Measurements from ENCODE around the gene TLR4. TPM values are rescaled to one million over a fixed set of nuclear protein-coding genes. Genes with fewer than 3 reads are reported as not detected.

Gene TLR4
- total RNA-seq, 1 experiment from 2014 or later: 0.07 TPM

- Histone ChIP-seq H2BK15ac (ENCODE audit: low read depth, low read length) (no peak overlapping the region), H2BK120ac (ENCODE audit: low read depth, low read length, poor library complexity, severe bottlenecking) (no peak overlapping the region), H3K4me2 (ENCODE audit: insufficient read depth, insufficient read length, low read length) (no peak overlapping the region), H4K5ac (ENCODE audit: insufficient read length, low read depth, low read length) (no peak overlapping the region), H3K79me2 (ENCODE audit: insufficient read depth, low read length) (no peaks in the 10 kb centered on the region), H2BK20ac (ENCODE audit: low read depth, low read length, poor library complexity, severe bottlenecking) (no peak overlapping the region), H2AK5ac (ENCODE audit: insufficient read length, low read length) (no peak overlapping the region), H3K18ac (ENCODE audit: insufficient read length, low read depth, low read length) (no peak overlapping the region), H3K27me3 (ENCODE audit: insufficient read depth, low read length) (peaks cover 2% of the 10 kb centered on the region; the same call in 1 of the 2 replicates), H3K27ac (ENCODE audit: insufficient read length, low read depth, low read length) (no peak overlapping the region), H3K56ac (ENCODE audit: insufficient read length, low read depth, low read length) (no peak overlapping the region), H3K4me1 (ENCODE audit: insufficient read depth, low read length) (no peaks in the 10 kb centered on the region), H2AFZ (ENCODE audit: low read length) (no peak overlapping the region), H4K8ac (replicated peaks; ENCODE audit: insufficient read length, low read depth, low read length) (no peak overlapping the region), H3K79me1 (ENCODE audit: insufficient read depth, low read depth, low read length, poor library complexity, severe bottlenecking) (no peaks in the 10 kb centered on the region), H2BK12ac (ENCODE audit: insufficient read length, low read depth, low read length) (no peak overlapping the region), H3K23me2 (ENCODE audit: insufficient read length, low read depth, low read length, poor library complexity, severe bottlenecking) (no peaks in the 10 kb centered on the region), H3K9ac (ENCODE audit: extremely low read depth, insufficient read length, low read length) (no peak overlapping the region), H4K20me1 (ENCODE audit: control insufficient read depth, insufficient read depth, insufficient read length) (no peaks in the 10 kb centered on the region), H3K4ac (ENCODE audit: low read depth, low read length) (no peak overlapping the region), H3K14ac (ENCODE audit: insufficient read depth, low read length) (no peak overlapping the region), H3K9me3 (ENCODE audit: control insufficient read depth, low read depth, low read length) (no peaks in the 10 kb centered on the region), H3K23ac (ENCODE audit: insufficient read length, low read depth, low read length) (no peak overlapping the region), H3T11ph (ENCODE audit: low read length) (no peak overlapping the region), H4K91ac (ENCODE audit: insufficient read length, low read depth, low read length) (no peak overlapping the region), H2BK5ac (ENCODE audit: insufficient read length, low read length) (no peak overlapping the region)
- Mint-ChIP-seq H3K27me3 (ENCODE audit: low read depth) (no peaks in the 10 kb centered on the region), H3K4me1 (no peaks in the 10 kb centered on the region; a peak in 1 of 4 replicates), H3K4me3 (no peak overlapping the region), H3K9me3 (no peaks in the 10 kb centered on the region), H3K27ac (no peak overlapping the region), H3K36me3 (ENCODE audit: insufficient read depth in 1 of 3, low read depth in 3 of 3) (no peaks in the 10 kb centered on the region)
- DNase-seq: no peak
- TF ChIP-seq CTCF (conservative IDR thresholded peaks at IDR 0.05): no peak
- WGBS (ENCODE audit: extremely low coverage, insufficient read length, low lambda C conversion rate): no CpG with 5 or more reads among the region's 1 CpG
These were observed 38.4 kb upstream of the TLR4 start for GRCh38 chr9:117665601-117666385.
